Activated naive CD4-positive, alpha-beta T cell treated with anti-CD3 and anti-CD28 coated beads for 36 hours (primary cell): ENCODE data around the gene KIAA0408. TPM values are rescaled to one million over a fixed set of nuclear protein-coding genes. Genes with fewer than 3 reads are reported as not detected.
A peak's percentile ranks its signal among the peaks of the same experiment; 100 is the strongest.

ENCODE experiments used
- CTCF ChIA-PET: fragments of 350-600 bp; sonication (Branson Sonifier 250); formaldehyde crosslinking; loops from one replicate; lab custom pipeline; 2021; ENCODE audit warnings: antibody characterized with exemption; lab: Charles Lee
- DNase-seq: peaks from one replicate; pipeline ENCODE4 v3.0.0-alpha.2; 2020
- H3K27ac Mint-ChIP-seq: one replicate; pipeline ENCODE4 v1.8.0; 2021; ENCODE audit warnings: mild to moderate bottlenecking, mixed read lengths
- H3K27me3 Mint-ChIP-seq: one replicate; pipeline ENCODE4 v1.8.0; 2021; ENCODE audit warnings: low read depth, mixed read lengths
- H3K36me3 Mint-ChIP-seq: one replicate; pipeline ENCODE4 v1.8.0; 2021; ENCODE audit warnings: low read depth, mixed read lengths
- H3K4me1 Mint-ChIP-seq: one replicate; pipeline ENCODE4 v1.8.0; 2021; ENCODE audit warnings: low read depth, mixed read lengths
- H3K4me3 Mint-ChIP-seq: one replicate; pipeline ENCODE4 v1.8.0; 2021; ENCODE audit warnings: mild to moderate bottlenecking, moderate library complexity, mixed read lengths
- H3K9me3 Mint-ChIP-seq: one replicate; pipeline ENCODE4 v1.8.0; 2021; ENCODE audit warnings: mixed read lengths
- intact Hi-C: fragments of 100-400 bp; cut with micrococcal nuclease; formaldehyde crosslinking; loops from one replicate; pipeline ENCODE4 v1.15.1; 2023
- total RNA-seq, 2 experiments: library from RNA; stranded (reverse); gene quantifications; one replicate each; pipeline ENCODE4 v1.2.3, GENCODE V29; 2021

KIAA0408 gene
- total RNA-seq, 2 experiments from 2014 or later = 2.0 to 3.1 TPM

DNA sequence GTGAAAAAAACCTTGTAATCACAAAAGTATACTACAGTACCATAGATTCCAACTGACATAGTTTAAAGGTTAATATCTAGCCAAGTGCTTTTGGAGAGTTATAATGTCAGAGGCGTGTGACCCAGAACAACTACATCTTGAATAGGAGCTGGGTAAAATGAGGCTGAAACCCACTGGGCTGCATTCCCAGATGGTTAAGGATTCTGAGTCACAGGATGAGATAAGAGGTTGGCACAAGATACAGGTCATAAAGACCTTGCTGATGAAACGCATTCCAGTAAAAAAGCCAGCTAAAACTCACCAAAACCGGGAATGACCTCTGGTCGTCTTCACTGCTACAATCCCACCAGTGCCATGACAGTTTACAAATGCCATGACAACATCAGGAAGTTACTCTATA lies 22.4 kb upstream of the KIAA0408 start:
- intact Hi-C loops = loop anchor here (10.0 kb wide), 3 partner anchors 423 to 1677 kb away; partner anchors contain the start of gene THEMIS
- Mint-ChIP-seq H3K9me3 (peaks cover 4% of the 10 kb centered on the region), H3K27me3 (peaks cover 4% of the 10 kb centered on the region), H3K4me3 (no peak overlapping the region), H3K36me3 (peaks cover 6% of the 10 kb centered on the region), H3K4me1 (peaks cover 28% of the 10 kb centered on the region), H3K27ac (no peak overlapping the region)
- no peak for DNase-seq
- CTCF ChIA-PET = interaction anchor here (0.7 kb wide), 1 partner anchor 296 kb away, joined by 3 read pairs; no protein-coding TSS in a partner anchor

DNA sequence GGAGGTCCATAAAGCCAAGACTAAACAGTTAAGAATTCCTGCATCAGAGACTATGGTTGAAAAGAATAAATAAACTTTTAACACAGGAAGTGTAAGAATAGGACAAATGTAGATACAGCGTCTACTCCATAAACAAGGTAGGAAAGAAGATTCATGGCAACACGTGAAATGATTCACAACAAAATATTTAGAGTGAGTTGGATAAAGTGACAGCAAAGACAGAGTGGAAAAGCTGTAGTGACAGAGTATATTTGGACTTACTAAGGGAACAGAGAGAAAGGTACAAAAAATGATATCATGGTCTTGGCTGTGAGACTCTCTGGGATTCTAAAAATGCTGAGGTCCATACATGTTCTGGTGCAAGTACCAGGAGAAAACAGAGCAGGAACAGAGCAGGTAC lies 21.9 kb upstream of the KIAA0408 start:
- peaks cover 4% of the 10 kb centered on the region for H3K9me3 Mint-ChIP-seq
- no peak overlapping the region for H3K27ac Mint-ChIP-seq
- H3K27me3 Mint-ChIP-seq = peaks cover 4% of the 10 kb centered on the region
- H3K36me3 Mint-ChIP-seq = peaks cover 8% of the 10 kb centered on the region
- DNase-seq = no peak
- intact Hi-C loops = loop anchor here (10.0 kb wide), 3 partner anchors 424 to 1676 kb away; partner anchors contain the start of gene THEMIS
- CTCF ChIA-PET = interaction anchor here (0.7 to 0.8 kb wide), 2 partner anchors 34 to 295 kb away, joined by 3 to 4 read pairs; no protein-coding TSS in a partner anchor
- H3K4me3 Mint-ChIP-seq = no peak overlapping the region
- H3K4me1 Mint-ChIP-seq = peaks cover 28% of the 10 kb centered on the region

GRCh38 chr6:127477658-127478057 lies 18.5 kb upstream of the KIAA0408 start:
- Mint-ChIP-seq H3K9me3 (no peaks in the 10 kb centered on the region), H3K27me3 (peaks cover 4% of the 10 kb centered on the region), H3K4me1 (peaks cover 2% of the 10 kb centered on the region), H3K36me3 (peaks cover 13% of the 10 kb centered on the region), H3K4me3 (no peak overlapping the region), H3K27ac (no peak overlapping the region)
- CTCF ChIA-PET = interaction anchor here (3.1 kb wide), 1 partner anchor 39 kb away, joined by 11 read pairs; no protein-coding TSS in a partner anchor
- intact Hi-C loops = no loop called here
- no peak for DNase-seq

DNA sequence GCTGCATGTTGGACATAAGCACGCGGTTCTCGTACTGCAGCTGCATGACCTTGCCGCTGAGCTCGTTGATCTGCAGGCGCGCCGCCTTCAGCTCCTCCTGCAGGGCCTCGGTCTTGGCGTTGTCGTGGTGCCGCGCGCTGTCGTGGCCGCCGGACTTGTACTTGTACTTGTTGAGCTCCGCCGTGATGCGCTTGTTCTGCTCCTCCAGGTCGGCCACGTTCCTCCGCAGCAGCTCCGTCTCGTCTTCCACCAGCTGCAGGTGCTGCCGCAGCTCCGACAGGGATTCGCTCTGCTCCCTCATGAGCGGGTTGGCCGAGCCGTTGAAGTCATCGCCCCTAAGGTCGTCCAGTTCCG lies 16.6 kb upstream of the KIAA0408 start:
- CTCF ChIA-PET = interaction anchor here (0.7 to 1.6 kb wide), 3 partner anchors 25 to 172 kb away, joined by 3 to 5 read pairs (median 4); no protein-coding TSS in a partner anchor
- H3K27ac Mint-ChIP-seq = no peak overlapping the region
- intact Hi-C loops = no loop called here

GRCh38 chr6:127475135-127475822 lies 16.1 kb upstream of the KIAA0408 start:
- CTCF ChIA-PET = interaction anchor here (0.6 to 1.6 kb wide), 3 partner anchors 20 to 41 kb away, joined by 3 to 5 read pairs (median 3); no protein-coding TSS in a partner anchor

More for the DNA sequence above, 16.6 kb upstream of the KIAA0408 start:
- H3K27me3 Mint-ChIP-seq = no peaks in the 10 kb centered on the region
- H3K36me3 Mint-ChIP-seq = peaks cover 8% of the 10 kb centered on the region
- peak overlapping the region; percentile 34 for H3K4me3 Mint-ChIP-seq
- no peaks in the 10 kb centered on the region for H3K9me3 Mint-ChIP-seq
- DNase-seq = no peak
- H3K4me1 Mint-ChIP-seq = no peaks in the 10 kb centered on the region

DNA sequence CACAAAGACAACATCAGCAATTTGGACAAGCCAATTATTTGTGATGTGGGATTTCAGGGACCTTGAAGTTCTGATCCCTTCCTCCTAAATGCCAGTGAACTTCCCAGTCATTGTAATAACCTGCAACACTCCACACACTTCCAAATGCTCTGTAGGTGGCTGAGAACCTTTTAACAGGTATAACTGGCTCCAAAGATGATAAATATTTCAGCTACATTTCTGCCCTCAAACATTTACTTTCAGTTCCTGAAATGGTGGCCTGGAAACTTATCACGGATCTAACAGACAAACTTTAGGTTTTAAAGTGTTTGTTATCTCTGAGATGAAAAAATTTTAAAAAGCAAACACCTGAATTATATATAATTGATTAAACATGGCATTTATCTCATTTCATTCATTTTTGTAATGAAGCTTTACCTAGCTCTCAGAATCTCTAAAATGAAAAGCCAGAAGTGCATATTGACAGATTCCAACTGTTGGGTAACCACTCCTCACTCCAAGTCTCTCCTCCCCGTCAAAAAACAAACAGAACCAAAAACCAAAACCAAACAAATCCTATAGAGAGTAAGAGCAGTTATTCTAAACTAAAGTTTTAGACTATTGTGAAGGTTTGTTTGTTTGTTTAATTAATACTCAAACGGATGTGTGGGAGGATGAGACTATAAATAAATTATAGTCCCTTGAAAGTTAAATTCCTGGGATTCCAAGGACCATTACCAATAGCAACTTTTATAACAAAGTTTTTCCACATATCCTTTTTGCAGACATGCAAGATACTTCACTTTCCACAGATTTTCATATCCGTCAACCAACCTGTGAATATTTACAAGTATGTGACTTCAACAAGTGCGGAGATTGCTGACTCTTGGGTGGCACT lies 12.4 kb upstream of the KIAA0408 start:
- Mint-ChIP-seq H3K4me3 (no peak overlapping the region), H3K36me3 (peaks cover 8% of the 10 kb centered on the region), H3K27ac (no peak overlapping the region), H3K4me1 (no peaks in the 10 kb centered on the region), H3K27me3 (no peaks in the 10 kb centered on the region), H3K9me3 (no peaks in the 10 kb centered on the region)
- CTCF ChIA-PET = interaction anchor here (0.7 to 1.7 kb wide), 5 partner anchors 17 to 1994 kb away, joined by 3 to 5 read pairs (median 3); no protein-coding TSS in a partner anchor
- no peak for DNase-seq
- intact Hi-C loops = no loop called here

More at GRCh38 chr6:127475135-127475822, 16.1 kb upstream of the KIAA0408 start:
- DNase-seq = peak; percentile 8
- intact Hi-C loops = no loop called here
- Mint-ChIP-seq H3K4me1 (no peaks in the 10 kb centered on the region), H3K27me3 (no peaks in the 10 kb centered on the region), H3K27ac (no peak overlapping the region), H3K4me3 (peak overlapping the region; percentile 34), H3K36me3 (peaks cover 8% of the 10 kb centered on the region), H3K9me3 (no peaks in the 10 kb centered on the region)

DNA sequence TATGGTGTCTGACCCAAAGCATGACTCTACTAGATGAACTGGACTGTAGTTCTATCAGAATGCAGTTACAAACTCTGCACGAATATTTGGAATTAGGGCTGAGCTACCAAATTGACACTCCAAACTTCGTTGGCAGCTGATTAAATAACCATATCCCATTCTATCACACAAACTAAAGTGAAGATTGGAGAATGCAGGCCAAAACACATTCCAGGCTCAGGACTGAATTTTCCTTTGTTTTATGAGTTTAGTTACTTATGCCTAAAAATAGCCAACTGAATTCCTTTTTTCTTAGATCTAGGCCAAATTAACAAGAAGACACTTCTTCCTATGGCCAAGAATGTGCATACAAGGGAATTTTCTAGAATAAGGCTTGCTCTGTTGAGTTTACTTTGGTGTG lies 9.7 kb upstream of the KIAA0408 start:
- CTCF ChIA-PET = interaction anchor here (1.4 to 1.8 kb wide), 2 partner anchors 10 to 70 kb away, joined by 3 to 9 read pairs; partner anchors contain the start of gene KIAA0408
- H3K27me3 Mint-ChIP-seq = no peaks in the 10 kb centered on the region
- H3K36me3 Mint-ChIP-seq = no peaks in the 10 kb centered on the region
- H3K4me1 Mint-ChIP-seq = no peaks in the 10 kb centered on the region
- H3K27ac Mint-ChIP-seq = no peak overlapping the region
- intact Hi-C loops = loop anchor here (5.0 kb wide), 1 partner anchor 223 kb away; no protein-coding TSS in a partner anchor
- no peak for DNase-seq
- H3K4me3 Mint-ChIP-seq = no peak overlapping the region
- H3K9me3 Mint-ChIP-seq = no peaks in the 10 kb centered on the region

DNA sequence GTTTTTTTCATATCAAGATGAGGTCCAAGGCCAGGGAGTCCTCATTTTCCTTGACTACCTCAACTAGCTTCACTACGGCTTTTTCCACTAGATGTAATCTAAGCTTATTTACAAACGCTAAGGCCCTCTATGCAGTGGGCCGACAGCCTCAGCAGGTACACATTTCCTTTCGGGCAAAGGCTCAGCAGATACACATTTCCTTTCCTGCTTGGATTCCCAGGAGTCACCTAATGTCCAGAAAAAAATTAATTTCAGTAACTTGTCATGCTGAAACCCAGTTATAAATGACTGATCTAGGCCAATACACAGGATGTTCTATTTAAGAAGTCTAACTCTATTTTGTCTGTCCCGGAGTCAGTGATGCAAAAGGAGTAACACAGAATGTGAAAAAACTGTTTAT lies 7.2 kb upstream of the KIAA0408 start:
- no peaks in the 10 kb centered on the region for H3K9me3 Mint-ChIP-seq
- DNase-seq = no peak
- no peak overlapping the region for H3K27ac Mint-ChIP-seq
- intact Hi-C loops = loop anchor here (5.0 kb wide), 1 partner anchor 226 kb away; no protein-coding TSS in a partner anchor
- no peak overlapping the region for H3K4me3 Mint-ChIP-seq
- CTCF ChIA-PET = interaction anchor here (0.7 to 6.5 kb wide), 11 partner anchors 11 to 175 kb away, joined by 3 to 83 read pairs (median 3); no protein-coding TSS in a partner anchor
- no peaks in the 10 kb centered on the region for H3K4me1 Mint-ChIP-seq
- H3K36me3 Mint-ChIP-seq = no peaks in the 10 kb centered on the region
- no peaks in the 10 kb centered on the region for H3K27me3 Mint-ChIP-seq

DNA sequence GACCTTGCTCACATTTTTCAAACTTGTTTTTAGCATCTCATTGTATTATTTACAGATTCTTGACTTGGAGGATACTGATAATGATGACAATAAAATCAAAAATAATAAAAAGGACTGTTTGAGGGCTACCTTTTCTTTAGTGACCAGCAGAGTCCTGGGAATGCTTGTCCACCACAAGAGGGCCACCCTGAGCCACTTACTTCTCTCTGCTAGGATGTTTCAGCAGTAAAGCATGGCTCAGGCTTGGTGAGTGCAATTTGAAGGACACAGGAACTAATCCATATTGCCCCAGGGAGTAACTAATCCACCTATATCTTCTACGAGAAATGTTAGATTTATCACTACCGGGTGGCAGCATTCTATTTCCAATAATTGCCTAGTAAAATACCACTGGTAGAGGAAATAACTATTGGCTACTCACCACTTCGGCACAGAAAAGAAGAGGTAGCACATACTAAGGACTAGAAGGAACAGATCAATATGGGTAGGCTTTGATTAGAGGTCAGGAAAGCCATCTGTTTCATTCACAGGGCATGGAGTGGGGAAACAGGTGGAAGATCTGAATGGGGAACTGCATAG lies 5.8 kb upstream of the KIAA0408 start:
- no peaks in the 10 kb centered on the region for H3K9me3 Mint-ChIP-seq
- DNase-seq = peak; percentile 83
- no peaks in the 10 kb centered on the region for H3K27me3 Mint-ChIP-seq
- H3K4me1 Mint-ChIP-seq = no peaks in the 10 kb centered on the region
- intact Hi-C loops = loop anchor here (1.0 to 5.0 kb wide), 6 partner anchors 51 to 279 kb away; no protein-coding TSS in a partner anchor
- H3K4me3 Mint-ChIP-seq = no peak overlapping the region
- CTCF ChIA-PET = interaction anchor here (0.6 to 6.5 kb wide), 6 partner anchors 10 to 75 kb away, joined by 3 to 83 read pairs (median 4); no protein-coding TSS in a partner anchor
- H3K27ac Mint-ChIP-seq = no peak overlapping the region
- H3K36me3 Mint-ChIP-seq = no peaks in the 10 kb centered on the region

DNA sequence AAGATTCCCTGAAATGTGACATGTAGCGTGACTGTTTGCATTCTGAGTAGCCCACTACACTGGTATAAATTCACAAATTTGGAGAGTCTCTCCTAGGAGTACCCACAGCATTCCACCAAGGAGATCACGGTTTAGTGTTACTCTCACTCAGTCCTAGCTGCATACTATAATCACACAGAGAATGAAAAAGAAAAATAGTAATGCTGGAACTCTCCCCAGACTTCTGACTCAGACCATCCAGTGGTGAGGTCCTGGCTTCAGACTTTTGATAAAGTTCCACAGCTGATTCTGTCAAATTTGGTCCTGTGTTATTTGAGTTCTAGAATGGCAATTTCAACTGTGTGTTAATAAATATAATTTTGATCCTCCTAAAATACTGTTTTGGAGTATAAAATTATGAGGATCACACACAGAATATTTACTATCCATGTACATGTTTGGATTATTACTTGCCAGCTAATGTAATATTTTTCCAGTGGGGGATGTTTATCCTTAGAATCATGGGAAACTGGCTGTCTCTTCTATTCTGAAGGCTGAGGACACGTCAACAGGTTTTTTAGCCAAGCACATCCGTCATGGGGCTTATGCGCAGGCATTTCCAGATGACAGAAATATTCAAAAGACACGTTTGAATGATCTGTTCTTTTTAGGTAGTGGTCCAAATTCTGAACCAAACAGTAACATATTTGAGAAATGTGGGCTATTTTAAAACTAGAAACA lies 5.1 kb upstream of the KIAA0408 start:
- no peaks in the 10 kb centered on the region for H3K9me3 Mint-ChIP-seq
- H3K4me1 Mint-ChIP-seq = no peaks in the 10 kb centered on the region
- H3K27me3 Mint-ChIP-seq = no peaks in the 10 kb centered on the region
- DNase-seq = no peak
- no peak overlapping the region for H3K4me3 Mint-ChIP-seq
- H3K36me3 Mint-ChIP-seq = no peaks in the 10 kb centered on the region
- CTCF ChIA-PET = interaction anchor here (0.6 to 6.5 kb wide), 7 partner anchors 30 to 160 kb away, joined by 3 to 83 read pairs (median 7); no protein-coding TSS in a partner anchor
- H3K27ac Mint-ChIP-seq = no peak overlapping the region
- intact Hi-C loops = loop anchor here (1.0 kb wide), 1 partner anchor 278 kb away; no protein-coding TSS in a partner anchor

DNA sequence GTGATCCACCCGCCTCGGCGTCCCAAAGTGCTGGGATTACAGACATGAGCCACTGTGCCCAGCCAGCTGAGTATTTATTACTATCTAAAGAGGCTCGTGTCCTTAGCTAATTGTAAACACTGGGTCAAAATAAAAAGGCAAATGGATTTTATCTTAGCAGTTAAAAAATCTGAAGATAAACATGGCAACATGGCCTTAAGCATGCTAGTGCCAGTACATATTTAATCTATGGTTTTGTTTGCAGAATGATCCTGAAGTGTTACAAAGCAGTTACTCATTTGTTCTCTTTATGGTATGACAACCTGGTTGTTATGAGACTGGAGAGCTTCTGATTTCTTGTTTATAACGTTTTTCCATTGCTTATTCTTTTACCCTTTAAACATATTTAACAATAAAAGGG lies 3.9 kb upstream of the KIAA0408 start:
- H3K36me3 Mint-ChIP-seq = no peaks in the 10 kb centered on the region
- H3K27ac Mint-ChIP-seq = no peak overlapping the region
- intact Hi-C loops = no loop called here
- no peaks in the 10 kb centered on the region for H3K4me1 Mint-ChIP-seq
- H3K27me3 Mint-ChIP-seq = no peaks in the 10 kb centered on the region
- CTCF ChIA-PET = interaction anchor here (1.2 to 6.5 kb wide), 7 partner anchors 54 to 159 kb away, joined by 4 to 83 read pairs (median 7); partner anchors contain the start of gene MTCL3
- no peaks in the 10 kb centered on the region for H3K9me3 Mint-ChIP-seq
- no peak for DNase-seq
- H3K4me3 Mint-ChIP-seq = no peak overlapping the region
